Ammon's horn (tissue), 1 donor: ENCODE results near the gene TRDMT1.

Experiments
- DNase-seq: peaks from one replicate; pipeline ENCODE4 v3.0.0-alpha.2; 2016; ENCODE audit warnings: low spot score

The TRDMT1 gene

GRCh38 chr10:17231788-17232187, 30.3 kb upstream of the TRDMT1 start:
- no peak for DNase-seq

GRCh38 chr10:17229967-17230682, 28.7 kb upstream of the TRDMT1 start:
- DNase-seq = peak; percentile 40

GRCh38 chr10:17229717-17229966, 28.2 kb upstream of the TRDMT1 start:
- no peak for DNase-seq

GRCh38 chr10:17229016-17229716, 27.7 kb upstream of the TRDMT1 start:
- DNase-seq = peak; percentile 59

GRCh38 chr10:17228091-17229015, 26.9 kb upstream of the TRDMT1 start, which contains the start of gene VIM:
TSS of gene VIM (plus strand) at chr10:17228241. CDS start at chr10:17229423, 1,182 bp downstream.
- peak; percentile 58 for DNase-seq

GRCh38 chr10:17227367-17228090, 26.1 kb upstream of the TRDMT1 start:
- no peak for DNase-seq

- DNase-seq = no peak
Observed at GRCh38 chr10:17226891-17227303, 25.4 kb upstream of the TRDMT1 start.

GRCh38 chr10:17225808-17226207, 24.3 kb upstream of the TRDMT1 start:
- no peak for DNase-seq

- DNase-seq = no peak
Observed at GRCh38 chr10:17222329-17222728, 20.9 kb upstream of the TRDMT1 start.

GRCh38 chr10:17220652-17221100, 19.2 kb upstream of the TRDMT1 start:
- no peak for DNase-seq

- no peak for DNase-seq
Observed at GRCh38 chr10:17219024-17219423, 17.6 kb upstream of the TRDMT1 start.

- DNase-seq = no peak
Observed at GRCh38 chr10:17217631-17218232, 16.3 kb upstream of the TRDMT1 start.

GRCh38 chr10:17216901-17217395, 15.5 kb upstream of the TRDMT1 start:
- no peak for DNase-seq

GRCh38 chr10:17216217-17216900, 14.9 kb upstream of the TRDMT1 start:
- DNase-seq = no peak

GRCh38 chr10:17215782-17216122, 14.3 kb upstream of the TRDMT1 start:
- DNase-seq = no peak

GRCh38 chr10:17214971-17215781, 13.7 kb upstream of the TRDMT1 start:
- no peak for DNase-seq

GRCh38 chr10:17214526-17214925, 13.1 kb upstream of the TRDMT1 start:
- DNase-seq = no peak

- no peak for DNase-seq
Observed at GRCh38 chr10:17213646-17214349, 12.3 kb upstream of the TRDMT1 start.

GRCh38 chr10:17212802-17213221, 11.3 kb upstream of the TRDMT1 start:
- DNase-seq = no peak
